ENCODE data around the gene ANKRD44.

DNA sequence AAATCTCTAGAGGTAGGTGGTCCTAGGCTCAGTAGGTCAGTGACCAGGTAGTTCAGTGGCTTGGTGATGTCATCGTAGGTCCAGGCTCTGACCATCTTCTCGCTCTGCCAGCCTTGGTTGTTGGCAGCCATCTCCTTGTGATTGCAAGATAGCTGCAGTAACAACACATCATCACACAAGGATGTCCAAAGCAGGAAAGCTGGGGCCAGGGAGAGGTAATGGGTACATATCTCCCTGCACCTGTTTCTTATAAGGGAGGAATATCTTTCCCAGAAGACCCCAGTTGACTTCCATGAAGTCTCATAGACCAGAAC is 60.5 kb downstream of the ANKRD44 start:
- TF ChIP-seq, protein P1, sequence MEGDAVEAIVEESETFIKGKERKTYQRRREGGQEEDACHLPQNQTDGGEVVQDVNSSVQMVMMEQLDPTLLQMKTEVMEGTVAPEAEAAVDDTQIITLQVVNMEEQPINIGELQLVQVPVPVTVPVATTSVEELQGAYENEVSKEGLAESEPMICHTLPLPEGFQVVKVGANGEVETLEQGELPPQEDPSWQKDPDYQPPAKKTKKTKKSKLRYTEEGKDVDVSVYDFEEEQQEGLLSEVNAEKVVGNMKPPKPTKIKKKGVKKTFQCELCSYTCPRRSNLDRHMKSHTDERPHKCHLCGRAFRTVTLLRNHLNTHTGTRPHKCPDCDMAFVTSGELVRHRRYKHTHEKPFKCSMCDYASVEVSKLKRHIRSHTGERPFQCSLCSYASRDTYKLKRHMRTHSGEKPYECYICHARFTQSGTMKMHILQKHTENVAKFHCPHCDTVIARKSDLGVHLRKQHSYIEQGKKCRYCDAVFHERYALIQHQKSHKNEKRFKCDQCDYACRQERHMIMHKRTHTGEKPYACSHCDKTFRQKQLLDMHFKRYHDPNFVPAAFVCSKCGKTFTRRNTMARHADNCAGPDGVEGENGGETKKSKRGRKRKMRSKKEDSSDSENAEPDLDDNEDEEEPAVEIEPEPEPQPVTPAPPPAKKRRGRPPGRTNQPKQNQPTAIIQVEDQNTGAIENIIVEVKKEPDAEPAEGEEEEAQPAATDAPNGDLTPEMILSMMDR (conservative IDR thresholded peaks at IDR 0.05 in 1 of 2, IDR thresholded peaks at IDR 0.05 in 1 of 2; ENCODE audit: extremely low read depth in 1 of 2, insufficient read depth in 1 of 2, low read depth in 1 of 2, low read length in 2 of 2): no peak
- no peak for TF ChIP-seq EZH2 (IDR thresholded peaks at IDR 0.05; ENCODE audit: borderline replicate concordance, low read length)

Data from mammary epithelial cell (primary cell).